Measurements from ENCODE around the gene PDE2A.

DNA sequence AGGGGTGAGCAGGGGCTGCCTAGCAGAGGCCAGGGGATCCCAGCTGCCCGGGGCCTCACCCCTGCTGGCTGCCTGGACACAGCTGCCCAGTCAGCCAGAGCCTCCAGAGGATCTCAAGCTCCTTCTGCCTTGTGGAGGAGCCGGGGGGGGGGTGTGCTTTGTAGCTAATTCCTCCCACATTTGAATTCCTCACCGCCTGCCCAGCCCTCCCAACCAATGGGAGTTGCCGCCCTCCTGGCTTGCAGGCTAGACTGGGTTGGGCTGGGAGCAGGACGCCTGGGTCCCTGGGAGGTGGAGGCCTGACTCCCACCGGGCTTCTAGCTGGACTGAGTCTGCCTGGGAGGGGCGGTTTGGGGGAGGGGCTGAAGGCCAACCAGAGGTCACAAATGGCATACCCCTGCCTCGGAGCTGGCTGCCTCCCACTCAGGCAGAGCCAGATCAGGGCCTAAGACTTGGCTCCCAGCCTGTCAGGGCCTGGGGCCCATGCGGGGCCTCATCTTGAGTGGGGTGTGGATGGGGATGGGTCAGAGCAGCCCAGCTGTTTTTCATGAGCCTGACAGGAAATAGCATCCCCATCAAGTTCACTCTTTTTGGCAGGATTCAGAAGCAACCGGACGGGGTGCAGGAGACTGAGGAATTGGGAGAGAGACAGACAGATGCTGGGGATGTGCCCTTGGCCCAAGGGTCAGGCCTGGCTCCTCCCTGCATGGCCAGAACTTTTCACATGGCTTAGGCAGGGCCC, 29.2 kb upstream of the PDE2A start:
- TF ChIP-seq EZH2 (IDR thresholded peaks at IDR 0.05) (no peak), POLR2AphosphoS5 (IDR thresholded peaks at IDR 0.05; ENCODE audit: borderline replicate concordance, low read depth, low read length) (no peak)
